ENCODE results near the gene USP54.

DNA sequence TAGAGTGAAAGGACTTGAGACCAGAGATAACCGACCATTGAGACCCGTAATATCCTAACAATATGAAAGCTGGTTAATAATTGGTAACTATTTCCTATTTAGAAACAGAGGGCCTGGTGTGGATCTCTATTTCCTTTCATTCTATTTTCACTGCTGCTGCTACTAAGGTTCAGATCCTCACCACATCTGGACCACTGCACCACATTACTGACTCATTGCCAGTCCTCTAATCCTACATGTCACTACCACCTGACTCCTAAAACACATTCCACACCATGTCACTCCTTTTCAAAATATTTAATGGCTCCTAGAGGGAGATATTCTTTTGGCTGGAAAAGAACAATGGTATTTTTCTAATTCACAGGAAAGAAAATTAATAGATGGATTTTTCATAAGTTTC is 6.4 kb downstream of the USP54 start:
- no peak for TF ChIP-seq POLR2A (IDR thresholded peaks at IDR 0.05)
- TF ChIP-seq, protein P1, sequence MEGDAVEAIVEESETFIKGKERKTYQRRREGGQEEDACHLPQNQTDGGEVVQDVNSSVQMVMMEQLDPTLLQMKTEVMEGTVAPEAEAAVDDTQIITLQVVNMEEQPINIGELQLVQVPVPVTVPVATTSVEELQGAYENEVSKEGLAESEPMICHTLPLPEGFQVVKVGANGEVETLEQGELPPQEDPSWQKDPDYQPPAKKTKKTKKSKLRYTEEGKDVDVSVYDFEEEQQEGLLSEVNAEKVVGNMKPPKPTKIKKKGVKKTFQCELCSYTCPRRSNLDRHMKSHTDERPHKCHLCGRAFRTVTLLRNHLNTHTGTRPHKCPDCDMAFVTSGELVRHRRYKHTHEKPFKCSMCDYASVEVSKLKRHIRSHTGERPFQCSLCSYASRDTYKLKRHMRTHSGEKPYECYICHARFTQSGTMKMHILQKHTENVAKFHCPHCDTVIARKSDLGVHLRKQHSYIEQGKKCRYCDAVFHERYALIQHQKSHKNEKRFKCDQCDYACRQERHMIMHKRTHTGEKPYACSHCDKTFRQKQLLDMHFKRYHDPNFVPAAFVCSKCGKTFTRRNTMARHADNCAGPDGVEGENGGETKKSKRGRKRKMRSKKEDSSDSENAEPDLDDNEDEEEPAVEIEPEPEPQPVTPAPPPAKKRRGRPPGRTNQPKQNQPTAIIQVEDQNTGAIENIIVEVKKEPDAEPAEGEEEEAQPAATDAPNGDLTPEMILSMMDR (IDR thresholded peaks at IDR 0.05), result no peak

All from lower leg skin (tissue), 3 donors.